ENCODE measurements around the gene GGA2.

DNA sequence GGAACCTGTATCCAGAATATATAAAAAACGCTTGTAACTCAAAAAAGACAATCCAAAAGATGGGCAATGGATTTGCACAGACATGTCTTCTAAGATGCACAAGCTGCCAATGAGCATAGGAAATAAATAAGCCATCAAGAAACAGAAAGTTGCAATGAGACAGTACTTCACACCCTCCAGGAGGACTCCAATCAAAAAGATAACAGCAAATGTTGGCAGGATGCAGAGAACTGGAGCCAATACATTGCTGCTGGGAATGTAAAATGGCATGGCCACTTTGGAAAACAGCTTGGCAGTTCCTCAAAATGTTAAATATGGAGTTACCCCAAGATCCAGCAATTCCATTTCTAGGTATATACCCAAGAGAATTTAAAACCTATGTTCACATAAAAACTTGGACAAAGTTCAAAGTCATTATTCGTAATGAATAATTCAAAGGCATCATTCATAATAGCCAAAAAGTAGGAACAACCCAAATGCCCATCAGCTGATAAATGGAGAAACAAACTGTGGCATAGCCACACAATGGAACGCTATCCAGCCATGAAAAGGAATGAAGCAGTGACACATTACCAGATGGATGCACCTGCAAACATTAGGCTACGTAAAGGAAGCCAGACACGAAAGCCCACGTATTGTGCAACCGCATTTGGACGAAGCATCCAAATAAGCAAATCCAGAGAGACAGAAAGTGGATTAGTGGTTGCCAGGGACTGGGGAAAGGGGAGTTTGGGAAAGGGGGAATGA is 25.6 kb downstream of the GGA2 start:
- TF ChIP-seq CTCF (IDR thresholded peaks at IDR 0.05; ENCODE audit: low read depth, low read length) = no peak
- no peak for TF ChIP-seq POLR2A (IDR thresholded peaks at IDR 0.05; ENCODE audit: extremely low read depth, insufficient read length)
- no peak for TF ChIP-seq MAX (IDR thresholded peaks at IDR 0.05; ENCODE audit: low read depth, low read length)

Measured in NB4 (cell line).